Stimulated activated CD8-positive, alpha-beta memory T cell treated with anti-CD3 and anti-CD28 coated beads, Interleukin-12 subunit alpha, Interleukin-12 subunit beta, amount 100 ng/mL, for 4 hours (primary cell): Measurements from ENCODE around the gene MROH2B.
"Not testable (repeated sequence)": the region's sequence is repeated elsewhere in the genome, so short reads cannot be mapped to it uniquely, and the experiment has no call there.

Experiments
- DNase-seq: peaks from one replicate; pipeline ENCODE4 v3.0.0-alpha.2; 2020; ENCODE audit warnings: low read depth

The MROH2B gene

GRCh38 chr5:41022600-41022999 lies 48.5 kb downstream of the MROH2B start:
- not testable (repeated sequence) for DNase-seq

GRCh38 chr5:41012318-41012717 lies 58.8 kb downstream of the MROH2B start:
- DNase-seq: no peak

- DNase-seq: no peak
These were observed 60.6 kb downstream of the MROH2B start for GRCh38 chr5:41010572-41010971.

GRCh38 chr5:41009232-41009631 lies 61.9 kb downstream of the MROH2B start:
- DNase-seq: no peak

GRCh38 chr5:41004931-41005330 lies 66.2 kb downstream of the MROH2B start:
- DNase-seq: no peak

- DNase-seq: no peak
These were observed 67.3 kb downstream of the MROH2B start for GRCh38 chr5:41003670-41004376.

- DNase-seq: no peak
These were observed 71.2 kb downstream of the MROH2B start for GRCh38 chr5:40999966-41000365.

GRCh38 chr5:40999142-40999541 lies 72.0 kb downstream of the MROH2B start:
- no peak for DNase-seq

- no peak for DNase-seq
These were observed 75.1 kb downstream of the MROH2B start for GRCh38 chr5:40995801-40996586.

- DNase-seq: no peak
These were observed 79.1 kb downstream of the MROH2B start for GRCh38 chr5:40991981-40992559.

GRCh38 chr5:40991168-40991980 lies 79.8 kb downstream of the MROH2B start:
- no peak for DNase-seq

GRCh38 chr5:40988746-40989510 lies 82.2 kb downstream of the MROH2B start:
- DNase-seq: no peak

GRCh38 chr5:40987349-40987748 lies 83.8 kb downstream of the MROH2B start:
- DNase-seq: no peak

- no peak for DNase-seq
These were observed 84.5 kb downstream of the MROH2B start for GRCh38 chr5:40986666-40987065.

GRCh38 chr5:40985501-40985900 lies 85.6 kb downstream of the MROH2B start:
- no peak for DNase-seq

- no peak for DNase-seq
These were observed 86.3 kb downstream of the MROH2B start for GRCh38 chr5:40984884-40985283.

- no peak for DNase-seq
These were observed 87.4 kb downstream of the MROH2B start for GRCh38 chr5:40983781-40984180.

GRCh38 chr5:40981420-40981819 lies 89.7 kb downstream of the MROH2B start:
- no peak for DNase-seq

- no peak for DNase-seq
These were observed 94.3 kb downstream of the MROH2B start for GRCh38 chr5:40976836-40977235.

- DNase-seq: no peak
These were observed 95.1 kb downstream of the MROH2B start for GRCh38 chr5:40976041-40976440.

GRCh38 chr5:40973364-40974004 lies 97.7 kb downstream of the MROH2B start:
- no peak for DNase-seq
